ENCODE results near the gene PTPRN2.
"Not testable (repeated sequence)": the region's sequence is repeated elsewhere in the genome, so short reads cannot be mapped to it uniquely, and the experiment has no call there.

The PTPRN2 gene

GRCh38 chr7:157861551-157861950 is 726.1 kb downstream of the PTPRN2 start:
- DNase-seq (ENCODE audit: low read depth): no peak

- DNase-seq (ENCODE audit: low read depth): no peak
Observed at GRCh38 chr7:157861031-157861491, 726.6 kb downstream of the PTPRN2 start.

DNA sequence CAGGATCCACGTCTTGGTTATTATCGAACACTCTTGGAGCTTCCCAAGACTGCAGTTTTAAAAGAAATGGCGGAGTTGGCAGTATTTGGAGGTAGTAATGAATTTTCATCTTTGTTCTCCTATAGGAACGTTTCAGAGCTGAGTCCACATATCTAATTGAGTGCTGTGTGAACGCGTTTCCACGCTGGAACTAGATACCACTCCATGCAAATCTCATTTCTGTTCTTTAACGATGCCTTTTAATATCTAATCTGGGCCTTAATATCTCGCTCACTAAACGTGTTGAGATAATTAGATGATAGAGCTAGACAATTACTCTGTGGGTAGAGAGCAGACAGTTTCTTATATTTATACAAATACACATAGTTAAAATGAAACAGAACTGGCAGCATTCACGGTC is 727.2 kb downstream of the PTPRN2 start:
- no peak for DNase-seq (ENCODE audit: low read depth)

DNA sequence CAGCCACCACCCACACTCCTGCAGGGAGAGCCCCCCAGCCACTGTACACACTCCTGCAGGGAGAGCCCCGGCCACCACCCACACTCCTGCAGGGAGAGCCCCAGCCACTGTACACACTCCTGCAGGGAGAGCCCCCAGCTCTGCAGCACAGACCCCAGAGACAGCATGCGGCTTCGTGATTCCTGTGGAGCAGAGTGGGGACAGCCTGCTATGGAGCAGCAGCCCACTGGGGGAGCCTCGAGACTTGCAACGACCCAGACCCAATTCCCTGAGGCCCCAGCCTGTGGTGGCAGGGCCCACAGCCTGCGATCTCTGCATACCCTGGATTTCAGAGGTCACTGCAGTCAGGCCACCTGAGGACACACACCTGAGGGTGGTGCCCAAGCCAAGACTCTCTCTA is 727.7 kb downstream of the PTPRN2 start:
- no peak for DNase-seq (ENCODE audit: low read depth)

DNA sequence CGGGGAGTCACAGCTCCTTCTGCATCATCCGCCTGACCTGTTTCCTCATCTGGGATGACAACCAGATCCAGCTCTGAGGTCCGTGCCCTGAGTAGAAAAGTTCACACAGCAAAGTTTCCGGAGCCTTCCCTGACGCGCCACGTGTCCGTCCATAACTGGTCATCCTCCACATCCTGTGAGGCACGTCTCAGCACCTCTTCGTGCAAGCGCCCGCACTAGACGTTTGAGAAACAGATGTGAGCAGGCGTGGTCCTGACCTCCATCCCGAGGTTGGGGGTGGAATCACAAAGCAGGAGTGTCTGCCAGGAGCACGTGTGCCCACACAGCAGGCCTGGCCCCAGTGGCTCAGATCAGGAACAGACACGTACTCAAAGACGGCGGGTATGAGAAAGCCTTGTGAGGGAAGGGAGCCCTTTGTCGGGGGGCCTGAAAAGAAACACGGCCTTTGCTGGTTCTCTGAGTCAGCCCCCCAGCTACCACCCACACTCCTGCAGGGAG is 730.0 kb downstream of the PTPRN2 start:
- no peak for DNase-seq (ENCODE audit: low read depth)

DNA sequence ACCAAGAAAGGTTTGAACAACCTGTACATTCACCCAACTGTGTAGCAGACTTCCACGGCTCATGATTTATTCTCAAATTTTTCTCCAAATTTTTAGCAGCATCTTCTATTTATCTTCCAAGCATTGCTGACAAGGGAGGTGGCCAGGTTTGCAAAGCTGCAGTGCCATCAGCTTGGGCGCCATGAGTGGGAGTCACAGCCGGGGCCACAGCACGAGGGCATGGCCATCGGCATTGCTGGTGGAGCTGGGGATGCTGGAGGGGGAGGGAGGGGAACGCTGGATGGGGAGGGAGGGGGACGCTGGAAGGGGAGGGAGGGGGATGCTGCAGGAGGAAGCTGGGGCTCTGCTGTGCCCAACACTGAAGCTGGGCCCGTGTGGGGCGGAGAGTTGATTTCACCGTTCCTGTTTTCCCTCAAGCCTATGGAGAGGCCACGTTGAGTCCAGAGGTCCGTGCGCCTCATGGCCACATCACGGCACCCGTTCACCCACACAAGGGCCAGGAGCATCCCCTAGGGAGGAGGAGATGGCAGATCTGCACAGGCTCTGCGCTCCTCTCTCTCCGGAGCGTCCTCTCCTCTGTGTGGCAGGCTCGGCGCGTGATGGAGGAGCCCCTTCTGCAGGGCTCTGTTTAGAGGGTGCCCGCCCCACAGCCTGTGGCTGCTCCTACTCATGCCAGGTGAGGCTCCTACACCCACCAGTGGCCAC is 730.6 kb downstream of the PTPRN2 start:
- no peak for DNase-seq (ENCODE audit: low read depth)

DNA sequence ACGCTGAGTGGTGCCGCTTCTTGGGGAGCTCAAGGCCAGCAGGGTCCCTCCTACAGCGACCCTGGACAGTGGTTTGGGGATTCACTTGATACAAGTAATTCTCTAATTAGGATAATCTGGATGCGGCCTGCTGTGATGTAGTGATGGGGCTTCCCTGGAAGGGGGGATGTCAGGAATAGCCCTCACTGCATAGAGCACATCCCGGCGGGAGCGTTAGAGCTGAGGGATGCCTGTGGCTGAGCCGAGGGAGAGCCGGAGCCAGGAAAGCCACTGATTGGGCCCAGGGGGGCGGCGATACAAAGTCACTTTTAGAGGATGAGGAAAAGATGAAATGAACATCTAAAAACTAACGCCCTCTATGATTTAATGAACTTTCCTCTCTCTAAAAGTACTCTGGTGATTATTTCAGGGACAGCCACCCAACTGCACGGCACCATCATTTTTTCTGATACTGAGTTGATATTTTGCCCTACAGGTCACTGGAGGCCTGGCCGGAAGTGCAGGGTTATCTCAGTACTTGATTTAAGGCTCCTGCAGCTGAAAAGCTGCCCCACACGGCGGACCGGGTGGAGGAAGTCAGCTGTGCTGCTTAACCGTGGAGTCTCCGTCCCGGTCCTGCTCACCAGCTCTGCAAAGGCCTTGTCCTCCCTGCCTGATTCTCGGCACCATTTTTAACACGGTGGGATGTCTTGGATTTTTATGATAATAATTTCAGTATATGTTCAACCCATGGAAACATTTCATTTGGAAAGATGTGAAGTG is 732.0 kb downstream of the PTPRN2 start:
- DNase-seq (ENCODE audit: low read depth): no peak

DNA sequence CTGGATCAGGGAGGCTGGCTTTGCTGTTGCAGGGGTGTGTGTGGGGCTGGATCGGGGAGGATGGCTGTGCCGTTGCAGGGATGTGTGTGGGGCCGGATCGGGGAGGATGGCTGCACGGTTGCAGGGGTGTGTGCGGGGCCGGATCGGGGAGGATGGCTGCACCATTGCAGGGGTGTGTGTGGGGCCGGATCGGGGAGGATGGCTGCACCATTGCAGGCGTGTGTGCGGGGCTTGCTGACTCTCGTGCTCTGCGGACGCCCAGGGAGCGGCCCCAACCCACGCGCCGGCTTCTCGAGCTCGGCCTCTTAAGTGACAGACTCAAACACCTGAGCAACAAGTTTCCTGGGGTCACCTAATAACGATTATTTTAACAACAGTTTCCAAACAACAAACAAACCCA is 732.6 kb downstream of the PTPRN2 start:
- DNase-seq (ENCODE audit: low read depth): no peak

DNA sequence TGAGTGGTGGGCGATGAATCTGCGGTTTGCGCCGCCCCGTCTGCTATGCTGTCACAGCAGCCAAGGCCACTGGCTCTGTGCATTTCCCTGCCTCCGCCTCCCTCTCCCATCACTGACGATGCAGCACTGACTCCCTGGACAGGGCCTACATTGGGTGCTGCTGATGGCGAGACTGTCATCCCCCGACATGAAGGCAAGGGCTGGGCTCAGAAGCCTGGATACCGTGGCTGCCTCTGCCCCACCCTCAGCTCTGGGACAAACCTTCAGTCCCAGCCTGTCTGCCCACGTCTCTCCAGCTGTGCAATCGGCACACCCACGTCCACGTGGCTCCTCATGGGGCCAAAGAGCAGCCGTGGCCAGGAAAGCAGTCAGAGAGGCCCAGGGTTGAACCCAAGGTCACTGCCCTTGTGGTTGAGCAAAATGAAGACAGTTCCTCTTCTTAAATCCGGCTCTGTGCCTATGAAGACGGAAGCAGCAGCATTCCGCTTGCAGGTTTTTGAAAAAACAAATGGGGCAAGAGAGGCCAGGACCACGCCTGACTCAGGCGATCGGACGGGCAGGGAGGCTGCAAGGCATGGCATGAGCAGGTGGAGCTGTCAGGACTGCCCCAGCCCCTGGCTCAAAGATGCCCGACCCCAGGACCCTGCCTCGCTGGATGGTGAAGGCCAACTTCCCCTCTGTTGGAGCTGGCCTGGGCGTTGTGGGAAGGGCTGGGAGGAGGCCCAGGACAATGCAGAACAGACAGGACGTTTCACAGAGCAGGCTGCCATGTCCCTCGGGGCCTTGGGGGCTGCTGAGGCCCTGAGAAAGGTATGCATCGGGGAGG is 733.3 kb downstream of the PTPRN2 start:
- DNase-seq (ENCODE audit: low read depth): no peak

- DNase-seq (ENCODE audit: low read depth): no peak
Observed at GRCh38 chr7:157853789-157854065, 733.9 kb downstream of the PTPRN2 start.

GRCh38 chr7:157853076-157853788 is 734.4 kb downstream of the PTPRN2 start:
- no peak for DNase-seq (ENCODE audit: low read depth)

DNA sequence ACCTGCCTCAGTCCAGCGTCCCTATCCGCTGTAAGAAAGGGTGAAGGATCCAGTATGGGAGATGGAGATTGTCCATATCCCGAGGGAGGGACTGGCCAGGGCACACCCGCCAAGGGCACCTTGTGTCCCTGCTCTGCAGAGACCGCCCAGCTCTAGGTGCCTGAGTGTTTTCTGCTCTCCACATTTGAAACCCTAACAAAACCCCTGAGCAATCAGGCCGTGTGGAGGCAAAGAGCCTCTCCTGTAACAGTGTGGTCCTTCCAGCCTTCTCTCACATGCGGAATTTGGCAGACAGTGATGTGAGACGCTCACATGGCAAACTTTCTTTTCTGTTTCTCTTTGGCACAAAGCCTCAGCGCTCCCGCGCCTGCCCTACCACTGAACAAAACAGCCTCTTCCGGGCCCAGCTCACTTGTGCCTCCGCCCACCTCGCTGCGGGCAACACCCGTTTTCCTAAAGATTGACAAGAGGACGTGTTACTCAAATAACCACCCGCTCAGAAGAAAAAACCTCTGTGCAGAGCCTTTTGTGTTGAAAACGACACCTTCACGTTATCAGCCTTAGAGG is 736.0 kb downstream of the PTPRN2 start:
- DNase-seq (ENCODE audit: low read depth): no peak

DNA sequence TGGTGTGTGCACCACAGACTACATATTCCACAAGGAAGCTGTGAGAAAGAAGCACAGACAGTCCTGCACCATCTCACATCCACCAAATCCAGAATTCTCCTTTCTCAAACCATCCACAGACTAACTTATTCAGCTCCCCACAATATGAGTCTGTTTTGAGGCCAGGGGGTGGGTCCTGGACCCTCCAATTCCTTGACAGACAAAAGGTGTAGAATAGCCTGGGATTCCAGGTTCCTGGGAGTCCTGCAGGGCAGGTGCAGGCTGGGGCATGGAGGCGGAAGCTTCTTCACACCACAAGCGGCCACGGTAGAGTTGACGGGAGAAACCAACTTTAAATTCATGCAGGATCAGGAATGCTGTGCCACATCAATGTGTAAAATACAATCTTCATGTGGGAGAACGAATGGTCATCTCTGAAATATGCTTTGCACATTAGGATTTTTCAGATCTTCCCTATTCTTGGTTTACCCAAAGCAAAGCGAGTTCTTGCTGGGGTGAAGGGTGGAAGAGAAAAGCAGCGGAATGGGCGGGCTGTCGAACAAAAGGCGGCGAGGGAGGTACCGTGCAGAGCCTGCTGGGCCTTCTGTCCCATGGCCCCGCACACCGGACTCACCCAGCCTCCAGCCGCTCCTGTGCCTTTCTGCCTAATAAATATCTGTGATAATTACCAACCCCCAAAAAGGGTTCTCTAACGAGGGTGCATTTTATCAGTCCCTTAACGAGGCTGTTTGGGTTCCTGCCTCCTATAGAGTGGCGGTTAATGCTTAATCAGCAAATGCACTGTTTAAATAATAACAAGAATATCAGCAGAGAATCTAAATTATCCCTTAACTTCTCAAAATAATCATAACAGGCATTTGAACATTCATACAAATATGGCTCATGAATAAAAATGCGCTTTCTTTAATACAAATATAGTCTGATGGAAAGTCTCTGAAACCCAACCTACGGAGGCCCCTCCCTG is 736.9 kb downstream of the PTPRN2 start:
- DNase-seq (ENCODE audit: low read depth): no peak

DNA sequence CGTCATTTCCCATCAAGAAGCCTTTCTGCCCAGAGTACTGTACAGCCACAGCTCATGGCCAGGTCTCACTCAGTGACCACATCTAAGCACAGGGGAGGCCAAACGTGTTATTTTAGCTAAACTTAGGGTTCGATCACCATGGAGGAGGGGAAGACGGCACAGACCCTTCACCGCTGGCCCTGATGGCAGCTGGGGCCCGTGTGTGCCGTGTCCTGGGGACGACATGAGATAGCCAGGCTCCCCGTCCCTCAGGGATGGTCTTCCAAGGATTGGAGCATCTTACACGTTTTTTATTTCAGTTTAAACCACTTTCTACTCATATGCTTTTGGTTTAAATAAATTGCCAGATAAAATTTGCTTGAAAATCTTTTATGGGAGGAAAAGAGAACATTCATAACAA is 737.9 kb downstream of the PTPRN2 start:
- DNase-seq (ENCODE audit: low read depth): no peak

- no peak for DNase-seq (ENCODE audit: low read depth)
Observed at GRCh38 chr7:157849341-157849596, 738.4 kb downstream of the PTPRN2 start.

- no peak for DNase-seq (ENCODE audit: low read depth)
Observed at GRCh38 chr7:157848508-157849340, 738.9 kb downstream of the PTPRN2 start.

GRCh38 chr7:157847756-157848487 is 739.7 kb downstream of the PTPRN2 start:
- not testable (repeated sequence) for DNase-seq (ENCODE audit: low read depth)

DNA sequence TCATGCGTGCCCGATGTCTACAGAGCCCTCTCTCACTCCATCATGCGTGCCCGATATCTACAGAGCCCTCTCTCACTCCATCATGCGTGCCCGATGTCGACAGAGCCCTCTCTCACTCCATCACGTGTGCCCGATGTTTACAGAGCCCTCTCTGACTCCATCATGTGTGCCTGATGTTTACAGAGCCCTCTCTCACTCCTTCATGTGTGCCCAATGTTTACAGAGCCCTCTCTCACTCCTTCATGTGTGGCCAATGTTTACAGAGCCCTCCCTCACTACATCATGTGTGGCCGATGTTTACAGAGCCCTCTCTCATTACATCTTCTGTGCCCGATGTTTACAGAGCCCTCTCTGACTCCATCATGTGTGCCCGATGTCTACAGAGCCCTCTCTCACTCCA is 740.9 kb downstream of the PTPRN2 start:
- DNase-seq (ENCODE audit: low read depth): not testable (repeated sequence)

DNA sequence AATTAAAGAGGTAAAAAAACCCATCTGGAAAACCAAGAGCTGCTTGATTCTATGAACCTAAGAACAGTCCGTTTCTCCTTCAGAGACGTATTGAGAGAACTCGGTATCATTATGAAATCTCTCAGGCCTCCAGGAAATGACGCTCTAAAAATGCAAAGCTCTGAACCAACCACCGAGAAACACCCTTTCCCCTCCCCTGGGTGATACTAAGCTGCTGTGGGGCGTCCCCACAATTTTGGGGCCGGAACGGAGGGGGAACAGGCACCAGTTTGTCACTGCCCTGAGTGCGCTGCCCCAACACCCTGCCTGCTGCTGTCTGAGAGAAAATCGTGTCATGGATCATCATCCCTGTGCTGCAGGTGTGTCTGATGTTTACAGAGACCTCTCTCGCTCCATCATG is 741.4 kb downstream of the PTPRN2 start:
- no peak for DNase-seq (ENCODE audit: low read depth)

Measured in HS-5 (cell line).